SK-N-MC (cell line): ENCODE data around the gene PLCXD1.

Source experiments
- EZH2 ChIP-seq: fragments of 200-600 bp; sonication (generic); IDR thresholded peaks from one replicate; pipeline ENCODE4 v1.6.1; 2017; ENCODE audit warnings: antibody characterized with exemption
- POLR2AphosphoS5 ChIP-seq: IDR thresholded peaks from 2 replicates; pipeline ENCODE4 v1.6.1; 2012; ENCODE audit warnings: mild to moderate bottlenecking, low read depth, low read length, borderline replicate concordance

GRCh38 chrX:252244-252956 is 28.8 kb upstream of the PLCXD1 start:
- TF ChIP-seq EZH2 (no peak), POLR2AphosphoS5 (no peak)
